Spleen (tissue), 11 donors: ENCODE measurements around the gene KRT13. TPM values are rescaled to one million over a fixed set of nuclear protein-coding genes. Genes with fewer than 3 reads are reported as not detected.

Source experiments
- DNase-seq: peaks from one replicate; pipeline ENCODE4 v3.0.0-alpha.2; 2020
- H3K27ac ChIP-seq, 8 donors: fragments of 200-600 bp; sonication (generic) in 7 of 8; 1 replicate in 4 of 8; 2 replicates in 4 of 8; pipeline versions ENCODE4 v1.5.0 to v1.8.0; 2016 to 2021; ENCODE audit warnings: inconsistent platforms in 4 of 8, mild to moderate bottlenecking in 4 of 8, moderate library complexity in 1 of 8
- H3K27me3 ChIP-seq, 7 donors: fragments of 200-600 bp; sonication (generic) in 6 of 7; replicated peaks in 1 of 7; 1 replicate in 4 of 7; 2 replicates in 3 of 7; pipeline versions ENCODE4 v1.5.0 to v1.8.0; 2016 to 2021; ENCODE audit warnings: inconsistent platforms in 3 of 7, mild to moderate bottlenecking in 1 of 7
- H3K36me3 ChIP-seq, 6 donors: fragments of 200-600 bp; sonication (generic) in 5 of 6; 1 replicate in 4 of 6; 2 replicates in 2 of 6; pipeline versions ENCODE4 v1.5.0 to v1.8.0; 2016 to 2021; ENCODE audit warnings: inconsistent platforms in 2 of 6
- H3K4me1 ChIP-seq, 6 donors: fragments of 200-600 bp; sonication (generic) in 5 of 6; 1 replicate in 3 of 6; 2 replicates in 3 of 6; pipeline versions ENCODE4 v1.5.0 to v1.8.0; 2016 to 2021; ENCODE audit warnings: inconsistent platforms in 3 of 6
- H3K4me3 ChIP-seq, 8 donors: fragments of 200-600 bp; sonication (generic) in 7 of 8; 1 replicate in 4 of 8; 2 replicates in 4 of 8; pipeline versions ENCODE4 v1.5.0 to v1.8.0; 2016 to 2021; ENCODE audit warnings: inconsistent platforms in 4 of 8, mild to moderate bottlenecking in 4 of 8, moderate library complexity in 2 of 8
- H3K9me3 ChIP-seq, 8 donors: fragments of 200-600 bp; sonication (generic) in 7 of 8; 1 replicate in 4 of 8; 2 replicates in 4 of 8; pipeline versions ENCODE4 v1.5.0 to v1.8.0; 2016 to 2021; ENCODE audit warnings: inconsistent platforms in 4 of 8
- CTCF ChIP-seq, 11 experiments: fragments of 200-600 bp in 7 of 11; fragments of 450-650 bp in 4 of 11; sonication (generic) in 4 of 11; IDR thresholded peaks in 8 of 11; conservative IDR thresholded peaks in 3 of 11; 1 replicate in 7 of 11; 2 replicates in 4 of 11; pipeline versions ENCODE4 v1.4.0 to v1.8.0; 2016 to 2021; ENCODE audit warnings: antibody characterized with exemption in 11 of 11, inconsistent platforms in 4 of 11, mild to moderate bottlenecking in 1 of 11
- POLR2A ChIP-seq, 3 donors: fragments of 450-650 bp; IDR thresholded peaks; one replicate each; pipeline ENCODE4 v1.5.1; 2017; ENCODE audit warnings: antibody characterized with exemption in 3 of 3, mild to moderate bottlenecking in 1 of 3
- POLR2AphosphoS5 ChIP-seq, 3 donors: sonication (generic); formaldehyde crosslinking; IDR thresholded peaks; one replicate each; pipeline ENCODE4 v1.5.1; 2017; ENCODE audit warnings: antibody characterized with exemption in 3 of 3
- WGBS, 5 donors: extraction: QIAGEN DNeasy Blood & Tissue Kit in 3 of 5; methylation state at CpG; one replicate each; pipeline versions ENCODE4 v1.1.5 to v1.1.7; 2013 to 2018; 5-methylcytosine and 5-hydroxymethylcytosine counted together
- intact Hi-C: fragments of 100-400 bp; cut with DNase I; formaldehyde crosslinking; loops from one replicate; pipeline ENCODE4 v1.15.0; 2023; ENCODE audit warnings: low total_unique reads
- polyA plus RNA-seq, 3 donors: library from polyadenylated mRNA; stranded (reverse); fragments of 200-250 nt; gene quantifications; one replicate each; pipeline ENCODE4 v1.2.1, GENCODE V29; 2013
- total RNA-seq, 7 donors: library from RNA; depleted of rRNA in 3 of 7; stranded (reverse); fragments of >200 nt in 3 of 7; fragmentation: NEBNext Ultra II Directional in 4 of 7; extraction: Animal tissue kit (Norgen Biotek cat#: 25700) in 4 of 7; gene quantifications; one replicate each; pipeline versions ENCODE4 v1.1.0 to v1.2.1, GENCODE V29; 2016 to 2021
- donor health status: healthy with polysubstance abuse.
- donor health status: DM: no; HTN: no; CAD: no; lungs with moderate emphysema.
- donor health status: DM: no; HTN: no; CAD: no.
- donor health status: Bipolar disorder and iron deficiency.
- donor health status: healthy.
- donor health status: DM: no; HTN: no; CAD: no.
- donor health status: DM: yes; HTN: yes; CAD: no.

KRT13 gene
- total and polyA plus RNA-seq, 10 donors: 1.6 to 26.4 (median 3.8) TPM; not detected in 7

- no peak for DNase-seq
- 77 to 81% (median 79%) methylated on average over 8 of the region's 8 CpGs for WGBS, 5 donors
These were observed 30.5 kb downstream of the KRT13 start for GRCh38 chr17:41474863-41475262.

GRCh38 chr17:41468346-41468745 lies 37.1 kb downstream of the KRT13 start:
- H3K9me3 ChIP-seq: peaks cover 0 to 22% (median 6%) of the 10 kb centered on the region in 8 donors
- intact Hi-C loops: no loop called here
- no peak for TF ChIP-seq POLR2AphosphoS5 (IDR thresholded peaks at IDR 0.05)
- TF ChIP-seq POLR2A (IDR thresholded peaks at IDR 0.05): no peak
- no peak for TF ChIP-seq CTCF (IDR thresholded peaks at IDR 0.05 in 8 of 11, conservative IDR thresholded peaks at IDR 0.05 in 3 of 11)
- H3K27me3 ChIP-seq: peaks cover 0 to 30% (median 0%) of the 10 kb centered on the region in 7 donors
- H3K36me3 ChIP-seq: no peaks in the 10 kb centered on the region
- DNase-seq: no peak
- no peak overlapping the region for H3K27ac ChIP-seq
- H3K4me1 ChIP-seq: no peaks in the 10 kb centered on the region
- no peak overlapping the region for H3K4me3 ChIP-seq

More at GRCh38 chr17:41474863-41475262, 30.5 kb downstream of the KRT13 start:
- H3K27me3 ChIP-seq: peaks cover 0 to 7% (median 0%) of the 10 kb centered on the region in 7 donors
- TF ChIP-seq CTCF (IDR thresholded peaks at IDR 0.05 in 8 of 11, conservative IDR thresholded peaks at IDR 0.05 in 3 of 11) (no peak), POLR2AphosphoS5 (IDR thresholded peaks at IDR 0.05) (no peak), POLR2A (IDR thresholded peaks at IDR 0.05) (no peak)
- H3K4me3 ChIP-seq: no peak overlapping the region
- peaks cover 0 to 6% (median 3%) of the 10 kb centered on the region in 6 donors for H3K4me1 ChIP-seq
- intact Hi-C loops: no loop called here
- H3K36me3 ChIP-seq: no peaks in the 10 kb centered on the region
- H3K9me3 ChIP-seq: peaks cover 0 to 8% (median 0%) of the 10 kb centered on the region in 8 donors
- no peak overlapping the region for H3K27ac ChIP-seq

GRCh38 chr17:41467561-41467960 lies 37.9 kb downstream of the KRT13 start:
- intact Hi-C loops: no loop called here
- no peak overlapping the region for H3K4me3 ChIP-seq
- H3K36me3 ChIP-seq: no peaks in the 10 kb centered on the region
- H3K4me1 ChIP-seq: no peaks in the 10 kb centered on the region
- H3K27me3 ChIP-seq: peaks cover 0 to 30% (median 0%) of the 10 kb centered on the region in 7 donors
- peaks cover 0 to 22% (median 6%) of the 10 kb centered on the region in 8 donors for H3K9me3 ChIP-seq
- TF ChIP-seq POLR2A (IDR thresholded peaks at IDR 0.05): no peak
- no peak for TF ChIP-seq CTCF (IDR thresholded peaks at IDR 0.05 in 8 of 11, conservative IDR thresholded peaks at IDR 0.05 in 3 of 11)
- TF ChIP-seq POLR2AphosphoS5 (IDR thresholded peaks at IDR 0.05): no peak
- 60 to 76% (median 71%) methylated on average over 3 to 4 of the region's 4 CpGs for WGBS, 5 donors
- no peak for DNase-seq
- H3K27ac ChIP-seq: no peak overlapping the region

- intact Hi-C loops: no loop called here
- Histone ChIP-seq H3K36me3 (no peaks in the 10 kb centered on the region), H3K27me3 (peaks cover 0 to 24% (median 0%) of the 10 kb centered on the region in 7 donors), H3K27ac (no peak within 1 kb of the TSS), H3K4me1 (no peaks in the 10 kb centered on the region), H3K9me3 (peaks cover 0 to 19% (median 6%) of the 10 kb centered on the region in 8 donors), H3K4me3 (no peak within 1 kb of the TSS)
- 89 to 95% (median 92%) methylated on average over 7 to 14 of the region's 14 CpGs for WGBS, 5 donors
- no peak for TF ChIP-seq CTCF (IDR thresholded peaks at IDR 0.05 in 8 of 11, conservative IDR thresholded peaks at IDR 0.05 in 3 of 11)
- TF ChIP-seq POLR2A (IDR thresholded peaks at IDR 0.05): no peak
- TF ChIP-seq POLR2AphosphoS5 (IDR thresholded peaks at IDR 0.05): no peak
- DNase-seq: no peak
These were observed 38.4 kb downstream of the KRT13 start, which contains the start of gene KRT32 for GRCh38 chr17:41466988-41467387. Gene KRT32, minus strand, starts transcription at chr17:41467386. Its CDS starts 61 bp downstream, at chr17:41467325.
